COR-L47 (cell line): ENCODE results near the gene CHN1.

ENCODE experiments used
- DNase-seq: peaks from one replicate; lab custom pipeline; 2025; lab: John Stamatoyannopoulos, UW

CHN1 gene

DNA sequence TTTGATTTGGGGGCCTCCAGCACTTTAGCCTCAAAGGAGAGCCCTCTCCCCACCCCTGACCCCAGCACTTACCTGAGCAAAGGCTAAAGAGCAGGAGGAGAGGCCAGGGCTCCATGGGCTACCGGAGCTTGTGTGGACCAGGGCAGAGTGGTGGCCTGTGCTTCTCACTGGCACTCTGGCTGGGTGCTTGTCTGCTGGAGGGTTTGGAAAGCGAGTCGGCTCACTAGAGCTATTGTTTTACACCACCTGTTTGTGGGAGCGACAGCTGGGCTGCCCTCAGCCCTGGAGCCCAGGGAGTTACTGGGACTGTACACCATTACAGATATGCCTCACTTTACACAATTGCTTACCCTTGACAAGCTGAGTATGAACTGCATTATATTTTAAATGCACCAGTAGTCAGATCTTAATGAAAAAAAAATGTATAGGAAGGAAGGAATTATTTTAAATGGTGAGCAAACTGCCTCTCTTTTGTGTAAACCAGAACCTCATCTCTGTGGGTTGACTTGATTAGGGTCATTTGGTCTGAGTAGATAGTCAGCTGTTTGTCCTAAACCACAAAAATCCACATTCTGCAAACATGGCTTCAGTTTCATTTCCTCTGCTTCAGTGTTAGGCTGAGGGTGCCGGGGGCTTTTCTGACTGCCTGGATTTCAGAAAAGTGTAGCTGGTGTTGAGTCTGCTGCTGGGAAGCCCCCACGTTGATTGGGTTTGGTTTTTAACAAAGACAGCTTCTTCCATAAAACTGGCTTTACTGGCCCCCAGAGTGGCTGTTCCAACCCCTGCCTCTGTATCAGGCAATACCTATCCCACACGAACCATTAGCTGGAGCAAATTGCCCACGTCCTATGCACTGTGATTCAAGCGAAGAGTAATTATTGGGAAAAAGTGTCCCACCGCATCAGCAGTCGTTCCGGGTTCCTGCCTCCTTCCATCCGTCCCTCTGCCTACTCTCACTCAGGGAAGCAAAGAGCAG lies 240.6 kb downstream of the CHN1 start, which contains the start of gene CHRNA1:
Gene CHRNA1, minus strand, starts transcription at position 193 of the 976 bp plus-strand sequence. Its CDS starts 78 bp downstream, at position 115.
- DNase-seq: no peak

DNA sequence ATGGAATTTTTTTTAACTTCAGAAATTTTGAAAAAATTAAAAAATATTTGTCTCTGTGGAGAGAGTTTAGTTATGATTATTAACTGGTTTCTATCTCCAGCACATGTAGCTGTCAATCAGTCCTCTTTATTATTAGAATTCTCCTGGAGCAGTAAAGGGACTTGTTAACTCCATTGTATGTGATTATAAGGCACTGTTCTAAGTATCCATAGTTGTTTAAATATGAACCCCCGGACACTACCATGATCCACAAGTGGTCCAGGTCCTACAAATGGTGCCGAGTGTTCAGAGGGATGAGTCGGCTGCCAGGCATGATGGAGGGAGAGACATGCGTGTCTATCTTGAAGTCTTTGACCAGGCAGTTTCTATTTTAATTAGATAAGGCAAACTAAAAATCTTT lies 241.4 kb downstream of the CHN1 start:
- no peak for DNase-seq

DNA sequence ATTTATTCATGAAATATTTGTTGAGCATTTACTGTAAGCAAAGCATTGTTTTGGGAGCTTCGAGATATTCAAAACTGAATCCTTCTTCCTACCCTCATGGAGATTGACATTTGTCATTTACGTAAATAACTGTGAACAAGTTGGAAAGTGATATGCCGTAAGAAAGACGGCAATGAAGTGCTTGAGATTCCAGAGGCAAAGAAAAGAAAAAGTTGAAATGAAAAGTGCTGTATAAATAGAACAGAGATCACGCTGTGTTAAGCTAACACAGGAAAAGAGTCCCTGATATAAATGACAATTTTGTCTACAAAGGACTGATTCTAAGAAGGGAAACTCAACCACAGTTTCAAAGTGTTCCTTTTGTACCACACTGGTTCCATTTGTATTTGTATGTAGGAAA lies 242.7 kb downstream of the CHN1 start:
- no peak for DNase-seq

DNA sequence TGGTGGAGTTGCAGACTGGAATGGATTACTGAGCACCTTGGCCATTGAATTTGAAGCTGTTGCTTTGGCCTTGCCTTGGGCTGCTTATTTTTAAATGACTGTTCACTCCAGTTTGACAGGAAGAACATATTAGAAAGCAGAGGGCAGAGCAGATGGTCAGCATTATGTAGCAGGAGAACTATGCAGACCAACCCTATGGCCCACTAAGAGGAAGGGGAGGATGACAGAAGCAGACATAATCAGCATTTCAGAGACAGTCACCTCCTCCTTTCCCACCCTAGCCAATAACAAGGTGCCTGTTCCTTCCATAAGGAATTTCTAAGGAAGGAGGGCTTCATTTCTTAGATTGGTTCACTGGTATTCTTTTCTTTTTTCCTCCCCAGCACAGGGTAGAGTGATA lies 243.3 kb downstream of the CHN1 start:
- DNase-seq: no peak

DNA sequence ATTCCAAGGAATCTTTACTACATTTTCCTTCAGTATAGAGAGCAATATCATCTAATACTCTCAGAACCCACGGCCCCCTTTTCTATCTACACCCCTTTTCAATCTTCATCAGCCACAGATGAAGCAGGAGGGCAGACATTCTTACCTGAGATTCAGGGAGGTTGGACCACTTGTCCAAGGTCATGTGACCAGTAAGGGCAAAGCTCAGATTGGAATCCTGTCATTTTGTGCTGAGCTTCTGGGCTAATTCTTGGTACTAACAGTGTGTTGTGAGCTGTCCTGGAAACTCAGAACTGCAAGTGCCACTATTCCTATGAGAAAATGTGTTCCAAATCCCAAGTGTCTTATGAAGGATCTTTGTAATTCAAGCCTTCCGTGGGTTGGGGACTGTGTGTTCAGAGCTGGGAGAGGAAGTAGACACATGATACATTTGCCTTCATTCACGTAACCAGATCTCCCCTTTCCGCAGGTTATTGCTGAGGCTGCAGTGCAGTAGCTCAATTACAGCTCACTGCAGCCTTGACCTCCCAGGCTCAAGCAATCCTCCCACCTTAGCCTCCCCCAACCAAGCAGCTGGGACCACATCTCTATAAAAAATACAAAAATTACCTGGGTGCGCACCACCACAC lies 244.2 kb downstream of the CHN1 start:
- no peak for DNase-seq

DNA sequence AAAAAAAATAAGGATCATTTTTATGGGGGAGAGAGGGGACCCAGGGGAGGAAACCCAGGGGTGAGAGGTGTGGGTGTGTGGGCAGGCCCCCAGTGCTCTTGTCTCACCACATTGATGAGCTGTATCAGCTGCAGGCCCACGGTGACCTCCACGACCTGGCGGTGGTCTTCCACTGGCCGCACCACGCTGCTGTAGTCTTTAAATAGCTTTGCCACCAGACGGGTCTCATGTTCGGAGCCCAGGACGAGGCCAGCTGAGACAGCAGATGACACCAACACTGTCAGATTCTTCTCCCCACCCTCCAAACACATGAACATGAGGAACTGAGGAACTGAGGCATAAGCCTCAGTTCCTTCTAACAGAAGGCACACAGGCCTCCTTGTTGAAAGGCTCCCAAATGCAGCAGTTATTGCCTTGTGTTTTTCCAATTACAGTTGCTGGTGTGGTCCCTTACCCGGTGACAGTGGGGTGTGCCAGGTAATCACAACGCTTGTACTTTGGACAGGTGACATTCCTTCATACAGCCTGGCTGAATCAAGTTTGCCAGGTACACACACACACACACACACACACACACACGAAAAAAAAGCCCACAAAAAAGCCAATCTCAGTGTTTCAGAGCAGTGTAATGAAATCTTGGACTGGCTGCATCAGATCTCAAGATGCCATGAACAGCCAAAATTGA lies 245.7 kb downstream of the CHN1 start:
- DNase-seq: no peak

DNA sequence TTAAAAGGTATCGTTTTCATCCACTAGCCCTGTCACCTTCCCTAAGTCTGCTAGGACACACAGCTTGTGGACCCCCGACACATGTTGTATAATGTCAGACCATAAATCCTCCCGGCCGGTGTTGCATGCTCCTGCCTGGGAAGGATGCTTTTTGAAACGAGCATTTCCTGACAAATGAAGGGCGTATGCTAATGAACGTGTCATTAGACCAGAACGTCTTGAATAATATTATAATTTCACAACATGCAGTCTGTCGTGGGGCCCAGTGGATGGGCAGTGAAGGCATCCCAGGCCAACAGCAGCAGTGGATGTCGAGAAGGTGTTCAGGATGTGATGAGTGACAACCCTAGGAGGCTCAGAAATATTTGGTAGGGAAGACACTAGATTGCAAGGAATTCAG lies 248.4 kb downstream of the CHN1 start:
- no peak for DNase-seq

DNA sequence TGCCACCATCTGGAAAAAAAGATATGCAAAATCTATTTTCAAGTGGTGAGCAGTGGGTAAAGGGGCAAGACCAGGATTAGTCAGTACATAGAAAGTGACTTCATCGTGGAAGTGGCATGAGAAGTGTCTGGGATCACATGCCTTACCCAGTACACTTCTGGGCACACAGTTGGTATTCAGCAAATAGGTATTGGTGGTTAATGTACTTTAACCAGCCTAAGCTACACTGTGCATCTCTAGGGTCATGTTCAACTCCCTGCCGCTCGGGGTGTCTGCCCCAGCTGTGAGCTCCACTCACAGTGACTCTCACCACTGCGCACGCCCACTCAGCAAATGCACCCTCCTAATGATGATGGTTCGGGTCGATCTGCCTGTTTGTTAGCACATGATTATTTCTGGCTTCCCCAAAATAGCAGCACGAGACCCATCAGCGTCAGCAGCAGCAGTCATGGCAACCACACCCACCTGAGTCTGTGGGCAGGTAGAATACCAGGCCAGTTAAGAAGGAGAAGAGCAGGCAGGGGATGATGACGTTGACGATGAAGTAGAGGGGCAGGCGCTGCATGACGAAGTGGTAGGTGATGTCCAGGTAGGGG lies 252.0 kb downstream of the CHN1 start:
- DNase-seq: no peak

DNA sequence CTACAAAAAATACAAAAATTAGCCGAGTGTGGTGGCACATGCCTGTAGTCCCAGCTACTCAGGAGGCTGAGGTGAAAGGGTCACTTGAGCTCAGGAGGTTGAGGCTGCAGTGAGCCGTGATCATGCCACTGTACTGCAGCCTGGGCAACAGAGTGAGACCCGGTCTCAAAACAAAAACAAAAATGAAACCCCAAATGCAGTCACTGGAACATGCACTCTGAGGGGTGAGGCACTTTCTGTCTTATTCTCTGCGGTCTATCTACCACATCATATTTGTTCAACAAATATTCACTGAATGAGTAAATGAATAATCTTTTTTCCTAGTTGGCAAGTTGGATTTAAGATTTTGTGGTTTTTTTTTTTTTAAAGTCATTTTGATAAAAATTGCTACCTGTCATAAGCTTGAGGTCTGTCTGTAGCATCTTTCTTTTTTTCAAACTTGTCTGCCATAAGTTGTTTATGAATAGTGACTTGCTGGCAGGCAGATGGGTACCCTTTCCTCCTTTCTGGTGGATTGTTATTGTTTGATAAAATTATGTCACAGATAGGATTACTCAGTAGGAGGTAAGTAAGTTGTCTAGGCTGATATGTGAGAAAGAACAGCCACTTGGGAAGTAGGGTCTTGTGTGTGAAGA lies 252.7 kb downstream of the CHN1 start:
- DNase-seq: no peak

DNA sequence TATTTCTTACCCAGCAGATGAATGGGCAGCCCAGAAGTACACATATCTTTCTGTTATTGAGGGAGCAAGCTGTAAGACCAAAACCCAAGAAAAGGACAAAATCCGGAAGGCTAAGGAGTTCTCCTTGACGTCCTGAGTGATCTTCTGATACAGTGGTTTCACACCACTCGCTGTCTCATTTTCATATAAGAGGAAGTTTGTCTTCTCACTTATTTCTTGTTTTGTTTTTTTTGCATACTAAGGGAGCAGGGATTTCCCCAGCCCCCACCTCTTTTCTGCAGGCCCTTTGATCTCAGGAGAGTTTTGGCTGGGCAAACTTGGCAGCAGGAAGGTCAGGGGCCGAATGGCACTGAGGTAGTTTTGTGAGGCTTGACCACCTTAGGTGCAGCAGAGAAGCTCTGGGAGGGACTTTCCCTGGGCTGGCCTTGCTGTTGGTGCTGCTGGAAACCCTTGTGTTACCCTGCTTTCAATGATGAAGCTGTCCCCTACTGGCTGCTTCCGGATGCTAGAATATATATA lies 254.2 kb downstream of the CHN1 start:
- no peak for DNase-seq

DNA sequence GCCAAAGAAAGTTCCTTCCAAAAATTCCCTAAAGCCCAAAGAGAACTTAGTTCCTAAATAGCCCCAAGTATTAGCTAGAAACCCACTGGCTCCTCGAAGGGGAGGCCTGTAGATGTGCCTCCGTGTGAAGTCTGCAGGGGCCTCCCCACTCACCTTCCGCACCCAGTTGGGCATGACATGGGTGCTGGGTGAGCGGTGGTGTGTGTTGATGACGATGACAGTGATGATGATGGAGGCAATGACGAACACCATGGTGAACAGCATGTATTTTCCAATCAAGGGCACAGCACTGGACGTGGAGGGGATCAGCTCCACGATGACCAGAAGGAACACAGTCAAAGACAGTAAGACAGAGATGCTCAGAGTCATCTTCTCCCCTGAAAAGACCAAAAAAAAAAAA lies 255.4 kb downstream of the CHN1 start:
- DNase-seq: no peak

DNA sequence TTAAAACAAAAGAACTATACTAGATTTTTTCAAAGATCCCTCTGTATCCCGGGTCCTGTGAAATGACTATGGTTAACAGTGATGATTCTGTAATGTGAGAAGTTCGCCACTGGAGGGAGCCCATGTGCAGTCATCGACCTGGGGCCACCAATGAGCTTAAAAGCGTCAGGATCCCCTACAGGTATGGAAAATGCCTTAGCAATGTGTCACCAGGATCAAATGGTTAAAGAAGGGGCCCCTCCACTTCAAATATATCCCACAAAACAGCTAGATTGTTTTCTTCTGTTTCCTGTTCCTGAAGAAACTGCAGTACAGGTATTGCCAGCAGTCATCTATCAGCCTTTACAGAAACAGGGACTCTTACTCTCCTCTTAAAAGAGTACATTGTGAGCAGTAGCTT lies 256.2 kb downstream of the CHN1 start:
- DNase-seq: peak; percentile 50
